ENCODE data around the gene SULT1A2.
A peak's percentile ranks its signal among the peaks of the same experiment; 100 is the strongest.

The SULT1A2 gene

DNA sequence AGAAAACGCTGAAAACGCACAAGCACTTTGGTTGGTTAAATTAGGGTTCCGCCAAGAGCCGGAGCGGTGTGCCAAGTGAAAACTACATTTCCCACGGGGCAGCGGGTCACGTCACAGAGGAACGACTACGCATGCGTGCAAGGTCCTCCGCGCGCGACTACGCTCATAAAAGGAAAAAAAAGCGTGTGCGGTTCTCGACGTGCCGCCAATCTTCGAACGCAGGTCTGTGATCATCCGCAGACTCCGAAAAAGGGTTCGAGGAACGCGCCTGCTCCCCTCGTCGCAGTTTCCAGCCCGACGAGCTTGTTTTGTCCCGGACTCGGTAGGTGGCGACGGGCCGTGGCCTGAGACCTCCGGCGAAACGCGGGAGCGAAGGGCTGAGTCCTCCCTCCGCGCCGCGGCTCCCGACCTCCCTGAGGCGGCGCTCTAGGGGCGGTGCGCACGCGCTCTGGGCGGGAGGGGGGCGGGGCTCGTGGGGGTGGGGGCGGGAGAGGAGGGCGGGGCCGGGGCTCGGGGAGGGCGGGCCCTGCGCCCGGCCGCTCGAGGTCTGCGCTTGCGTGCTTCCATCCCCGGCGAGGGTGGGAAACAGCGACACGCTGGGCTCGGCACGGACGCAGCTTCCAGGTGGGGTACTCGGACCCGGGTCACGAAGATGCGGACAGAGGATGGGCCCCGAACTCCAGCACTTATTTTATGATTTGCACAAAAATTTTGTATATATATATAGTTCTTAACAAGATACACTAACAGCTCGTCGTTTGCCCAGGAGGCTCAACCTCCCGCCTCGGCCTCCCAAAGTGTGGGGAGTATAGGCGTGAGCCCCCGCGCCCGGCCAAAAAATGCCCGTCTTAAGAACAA, 42.8 kb downstream of the SULT1A2 start, which contains the start of gene SGF29:
Gene SGF29 (plus strand): TSS at position 145 of the 858 bp plus-strand sequence. CDS start 27,150 bp downstream, outside the sequence.
- TF ChIP-seq TAF1 (IDR thresholded peaks at IDR 0.05; ENCODE audit: borderline replicate concordance, insufficient read depth, low read length): no peak
- TF ChIP-seq FOXP2 (optimal IDR thresholded peaks at IDR 0.05; ENCODE audit: borderline replicate concordance, extremely low read depth, extremely low read length, insufficient read depth): no peak
- peak; percentile 98 for TF ChIP-seq POLR2AphosphoS5 (IDR thresholded peaks at IDR 0.05; ENCODE audit: low read depth, low read length)
- no peak for TF ChIP-seq SIN3A (IDR thresholded peaks at IDR 0.05; ENCODE audit: borderline replicate concordance, insufficient read depth, low read length)
- TF ChIP-seq, protein P1, sequence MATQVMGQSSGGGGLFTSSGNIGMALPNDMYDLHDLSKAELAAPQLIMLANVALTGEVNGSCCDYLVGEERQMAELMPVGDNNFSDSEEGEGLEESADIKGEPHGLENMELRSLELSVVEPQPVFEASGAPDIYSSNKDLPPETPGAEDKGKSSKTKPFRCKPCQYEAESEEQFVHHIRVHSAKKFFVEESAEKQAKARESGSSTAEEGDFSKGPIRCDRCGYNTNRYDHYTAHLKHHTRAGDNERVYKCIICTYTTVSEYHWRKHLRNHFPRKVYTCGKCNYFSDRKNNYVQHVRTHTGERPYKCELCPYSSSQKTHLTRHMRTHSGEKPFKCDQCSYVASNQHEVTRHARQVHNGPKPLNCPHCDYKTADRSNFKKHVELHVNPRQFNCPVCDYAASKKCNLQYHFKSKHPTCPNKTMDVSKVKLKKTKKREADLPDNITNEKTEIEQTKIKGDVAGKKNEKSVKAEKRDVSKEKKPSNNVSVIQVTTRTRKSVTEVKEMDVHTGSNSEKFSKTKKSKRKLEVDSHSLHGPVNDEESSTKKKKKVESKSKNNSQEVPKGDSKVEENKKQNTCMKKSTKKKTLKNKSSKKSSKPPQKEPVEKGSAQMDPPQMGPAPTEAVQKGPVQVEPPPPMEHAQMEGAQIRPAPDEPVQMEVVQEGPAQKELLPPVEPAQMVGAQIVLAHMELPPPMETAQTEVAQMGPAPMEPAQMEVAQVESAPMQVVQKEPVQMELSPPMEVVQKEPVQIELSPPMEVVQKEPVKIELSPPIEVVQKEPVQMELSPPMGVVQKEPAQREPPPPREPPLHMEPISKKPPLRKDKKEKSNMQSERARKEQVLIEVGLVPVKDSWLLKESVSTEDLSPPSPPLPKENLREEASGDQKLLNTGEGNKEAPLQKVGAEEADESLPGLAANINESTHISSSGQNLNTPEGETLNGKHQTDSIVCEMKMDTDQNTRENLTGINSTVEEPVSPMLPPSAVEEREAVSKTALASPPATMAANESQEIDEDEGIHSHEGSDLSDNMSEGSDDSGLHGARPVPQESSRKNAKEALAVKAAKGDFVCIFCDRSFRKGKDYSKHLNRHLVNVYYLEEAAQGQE (IDR thresholded peaks at IDR 0.05; ENCODE audit: insufficient read depth in 1 of 2, low read depth in 2 of 2, low read length in 2 of 2): no peak

DNA sequence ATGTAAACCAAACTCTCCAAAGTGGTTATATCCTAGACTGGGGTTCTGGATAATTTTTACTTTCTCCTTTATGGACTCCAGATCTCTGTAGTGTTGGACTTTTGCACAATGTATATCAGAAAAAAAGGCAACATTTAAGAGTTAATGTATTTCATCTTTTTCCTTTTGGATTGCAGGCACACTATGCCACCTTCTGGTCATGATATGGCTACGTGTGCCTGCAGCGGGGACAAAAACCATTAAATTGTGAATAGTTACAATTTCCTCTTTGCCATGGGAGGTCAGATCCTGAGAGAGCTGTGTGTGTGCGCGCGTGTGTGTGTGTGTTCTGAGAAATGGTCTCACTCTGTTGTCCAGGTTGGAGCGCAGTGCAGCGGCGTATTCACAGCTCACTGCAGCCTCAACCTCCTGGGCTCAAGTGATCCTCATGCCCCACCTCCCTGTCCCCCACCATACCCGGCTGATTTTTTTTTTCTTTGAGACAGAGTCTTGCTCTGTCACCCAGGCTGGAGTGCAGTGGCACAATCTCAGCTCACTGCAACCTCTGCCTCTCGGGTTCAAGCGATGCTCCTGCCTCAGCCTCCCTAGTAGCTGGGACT, 47.5 kb downstream of the SULT1A2 start:
- TF ChIP-seq TAF1 (IDR thresholded peaks at IDR 0.05; ENCODE audit: borderline replicate concordance, insufficient read depth, low read length) (no peak), POLR2AphosphoS5 (IDR thresholded peaks at IDR 0.05; ENCODE audit: low read depth, low read length) (no peak), SIN3A (IDR thresholded peaks at IDR 0.05; ENCODE audit: borderline replicate concordance, insufficient read depth, low read length) (no peak), FOXP2 (optimal IDR thresholded peaks at IDR 0.05; ENCODE audit: borderline replicate concordance, extremely low read depth, extremely low read length, insufficient read depth) (no peak)
- TF ChIP-seq, protein P1 (IDR thresholded peaks at IDR 0.05; ENCODE audit: insufficient read depth in 1 of 2, low read depth in 2 of 2, low read length in 2 of 2): no peak

DNA sequence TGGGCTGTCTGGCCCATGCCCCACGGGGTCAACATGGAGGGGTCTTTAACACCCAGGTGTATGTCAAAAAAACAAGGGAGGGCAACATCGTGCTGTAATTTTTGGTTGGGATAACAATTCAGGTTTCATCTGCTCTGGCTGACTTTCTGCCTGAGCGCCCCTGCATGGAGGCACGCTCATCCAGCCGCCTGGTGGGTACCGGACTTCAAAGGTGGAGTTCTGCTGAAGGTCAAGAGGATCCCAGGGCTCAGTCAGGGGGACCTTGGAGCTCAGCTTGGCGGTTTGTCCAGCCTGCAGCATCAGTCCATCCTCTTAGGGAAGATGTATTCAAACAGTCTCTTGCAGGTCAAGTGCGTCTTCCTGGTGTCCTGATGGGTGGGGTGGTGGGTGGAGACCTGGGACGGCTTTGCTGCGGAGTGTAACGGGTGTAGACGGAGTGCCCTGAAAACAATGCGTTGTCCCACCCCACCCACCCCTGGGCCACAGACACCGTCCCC, 48.5 kb downstream of the SULT1A2 start:
- TF ChIP-seq POLR2AphosphoS5 (IDR thresholded peaks at IDR 0.05; ENCODE audit: low read depth, low read length): no peak
- TF ChIP-seq FOXP2 (optimal IDR thresholded peaks at IDR 0.05; ENCODE audit: borderline replicate concordance, extremely low read depth, extremely low read length, insufficient read depth): no peak
- no peak for TF ChIP-seq SIN3A (IDR thresholded peaks at IDR 0.05; ENCODE audit: borderline replicate concordance, insufficient read depth, low read length)
- TF ChIP-seq, protein P1 (IDR thresholded peaks at IDR 0.05; ENCODE audit: insufficient read depth in 1 of 2, low read depth in 2 of 2, low read length in 2 of 2): no peak
- no peak for TF ChIP-seq TAF1 (IDR thresholded peaks at IDR 0.05; ENCODE audit: borderline replicate concordance, insufficient read depth, low read length)

DNA sequence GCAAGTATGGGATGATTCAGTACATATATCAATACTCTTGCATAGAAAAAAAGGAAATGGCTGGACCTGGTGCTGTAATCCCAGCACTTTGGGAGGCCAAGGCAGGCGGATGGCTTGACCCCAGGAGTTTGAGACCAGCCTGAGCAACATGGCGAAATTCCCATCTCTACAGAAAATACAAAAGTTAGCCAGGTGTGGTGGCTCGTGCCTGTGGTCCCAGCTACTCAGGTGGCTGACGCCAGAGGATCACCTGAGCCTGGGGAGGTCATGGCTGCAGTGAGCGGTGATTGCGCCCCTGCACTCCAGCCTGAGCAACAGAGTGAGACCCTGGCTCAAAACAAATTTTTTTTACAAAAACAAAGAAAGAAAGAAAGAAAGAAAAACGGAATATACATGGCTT, 50.2 kb downstream of the SULT1A2 start:
- no peak for TF ChIP-seq POLR2AphosphoS5 (IDR thresholded peaks at IDR 0.05; ENCODE audit: low read depth, low read length)
- TF ChIP-seq, protein P1 (IDR thresholded peaks at IDR 0.05; ENCODE audit: insufficient read depth in 1 of 2, low read depth in 2 of 2, low read length in 2 of 2): no peak
- TF ChIP-seq SIN3A (IDR thresholded peaks at IDR 0.05; ENCODE audit: borderline replicate concordance, insufficient read depth, low read length): no peak
- TF ChIP-seq FOXP2 (optimal IDR thresholded peaks at IDR 0.05; ENCODE audit: borderline replicate concordance, extremely low read depth, extremely low read length, insufficient read depth): no peak
- TF ChIP-seq TAF1 (IDR thresholded peaks at IDR 0.05; ENCODE audit: borderline replicate concordance, insufficient read depth, low read length): no peak

Measured in PFSK-1 (cell line).